Measurements from ENCODE around the gene IL36A. TPM values are rescaled to one million over a fixed set of nuclear protein-coding genes. Genes with fewer than 3 reads are reported as not detected.

Gene IL36A
- total RNA-seq, 6 donors from 2014 or later: not detected

DNA sequence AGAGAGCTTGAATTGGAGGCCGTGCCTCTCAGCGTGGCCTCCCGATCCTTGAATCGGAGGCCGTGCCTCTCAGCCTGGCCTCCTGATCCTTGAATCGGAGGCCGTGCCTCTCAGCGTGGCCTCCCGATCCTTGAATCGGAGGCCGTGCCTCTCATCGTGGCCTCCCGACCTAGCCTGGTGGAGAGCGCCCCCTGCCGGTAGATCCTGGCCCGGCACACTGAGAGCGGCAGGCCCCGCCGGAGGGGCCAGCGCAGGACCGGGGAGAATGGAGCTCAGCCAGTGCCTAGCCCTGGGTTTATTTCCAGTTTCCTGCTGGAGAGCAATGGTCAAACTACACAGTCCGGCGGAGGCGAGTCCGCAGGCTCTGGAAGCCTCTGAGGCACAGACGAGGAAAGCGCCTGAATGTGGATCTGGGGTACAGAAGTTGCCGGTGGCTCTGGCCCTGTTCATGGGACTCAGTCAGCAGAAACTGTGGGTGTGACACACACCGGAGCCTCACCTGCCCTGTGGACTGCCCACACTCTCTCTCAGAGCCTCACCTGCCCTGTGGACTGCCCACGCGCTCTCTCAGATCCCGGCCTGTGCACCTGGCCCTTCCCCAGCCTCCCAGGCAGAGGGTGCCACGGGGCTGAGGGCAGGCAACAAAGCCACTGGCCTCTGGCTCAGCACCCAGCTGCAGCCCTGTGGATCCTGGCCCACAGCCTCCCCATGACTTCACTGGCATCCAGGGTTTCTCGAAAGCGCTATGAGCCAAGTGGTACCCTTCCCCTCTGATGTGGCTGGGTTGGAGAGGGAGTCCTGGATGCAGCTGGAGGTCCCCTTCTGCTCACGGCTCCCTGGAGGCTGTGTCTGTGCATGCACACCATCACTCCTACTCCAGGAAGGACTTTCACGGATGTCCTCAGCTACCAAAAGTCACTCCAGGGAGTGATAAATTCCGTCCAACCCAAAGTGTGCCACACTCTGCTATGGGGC is 45.9 kb downstream of the IL36A start:
- H3K9me3 ChIP-seq: peaks cover 0 to 13% (median 3%) of the 10 kb centered on the region in 4 donors
- DNase-seq (peak in 1 of 2 donors; percentile 63), ATAC-seq (ENCODE audit: low FRiP score in 2 of 2) (peak in 1 of 2 donors; percentile 66)
- H3K27me3 ChIP-seq: no peaks in the 10 kb centered on the region
- WGBS, 2 donors: 93% methylated on average over 23 to 36 of the region's 38 CpGs
- no peaks in the 10 kb centered on the region for H3K4me1 ChIP-seq
- no peaks in the 10 kb centered on the region for H3K36me3 ChIP-seq
- no peak overlapping the region for H3K27ac ChIP-seq
- H3K4me3 ChIP-seq: no peak overlapping the region
- TF ChIP-seq, protein P1, sequence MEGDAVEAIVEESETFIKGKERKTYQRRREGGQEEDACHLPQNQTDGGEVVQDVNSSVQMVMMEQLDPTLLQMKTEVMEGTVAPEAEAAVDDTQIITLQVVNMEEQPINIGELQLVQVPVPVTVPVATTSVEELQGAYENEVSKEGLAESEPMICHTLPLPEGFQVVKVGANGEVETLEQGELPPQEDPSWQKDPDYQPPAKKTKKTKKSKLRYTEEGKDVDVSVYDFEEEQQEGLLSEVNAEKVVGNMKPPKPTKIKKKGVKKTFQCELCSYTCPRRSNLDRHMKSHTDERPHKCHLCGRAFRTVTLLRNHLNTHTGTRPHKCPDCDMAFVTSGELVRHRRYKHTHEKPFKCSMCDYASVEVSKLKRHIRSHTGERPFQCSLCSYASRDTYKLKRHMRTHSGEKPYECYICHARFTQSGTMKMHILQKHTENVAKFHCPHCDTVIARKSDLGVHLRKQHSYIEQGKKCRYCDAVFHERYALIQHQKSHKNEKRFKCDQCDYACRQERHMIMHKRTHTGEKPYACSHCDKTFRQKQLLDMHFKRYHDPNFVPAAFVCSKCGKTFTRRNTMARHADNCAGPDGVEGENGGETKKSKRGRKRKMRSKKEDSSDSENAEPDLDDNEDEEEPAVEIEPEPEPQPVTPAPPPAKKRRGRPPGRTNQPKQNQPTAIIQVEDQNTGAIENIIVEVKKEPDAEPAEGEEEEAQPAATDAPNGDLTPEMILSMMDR (IDR thresholded peaks at IDR 0.05): no peak
- no peak for TF ChIP-seq POLR2AphosphoS5 (IDR thresholded peaks at IDR 0.05)
- no peak for TF ChIP-seq POLR2A (IDR thresholded peaks at IDR 0.05)

DNA sequence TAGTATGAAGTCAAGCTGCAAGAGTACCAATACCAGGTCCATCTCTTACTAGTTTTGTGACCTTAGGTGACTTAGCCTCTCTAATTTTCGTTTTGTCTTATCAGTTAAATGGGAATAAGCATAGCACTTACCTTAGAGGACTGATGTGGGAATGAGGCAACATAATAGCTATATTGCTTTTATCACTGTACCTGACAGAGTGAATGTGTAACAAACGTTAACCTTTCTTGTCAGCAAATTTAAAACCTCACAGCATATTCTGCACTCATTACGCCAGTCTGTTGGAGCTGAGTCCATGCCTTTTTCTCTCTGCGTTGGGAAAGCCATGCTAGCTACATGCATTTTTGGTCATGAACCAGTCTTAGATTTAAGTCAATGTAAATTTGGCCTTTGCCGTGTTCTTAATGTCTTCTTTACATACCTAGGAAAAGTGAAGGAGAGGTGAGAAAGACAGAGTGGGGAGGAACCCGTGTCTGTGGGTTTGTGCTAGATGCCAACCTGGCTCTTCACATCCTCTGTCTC is 47.2 kb downstream of the IL36A start, which contains the start of gene IL36B:
Gene IL36B (minus strand): TSS at position 472 of the 522 bp plus-strand sequence.
- no peaks in the 10 kb centered on the region for H3K36me3 ChIP-seq
- WGBS, 2 donors: 65 to 74% methylated on average over 6 of the region's 6 CpGs
- no peaks in the 10 kb centered on the region for H3K27me3 ChIP-seq
- ATAC-seq (ENCODE audit: low FRiP score in 2 of 2): no peak
- TF ChIP-seq, protein P1 (IDR thresholded peaks at IDR 0.05): no peak
- TF ChIP-seq EP300 (IDR thresholded peaks at IDR 0.05) (no peak), POLR2A (IDR thresholded peaks at IDR 0.05) (no peak), POLR2AphosphoS5 (IDR thresholded peaks at IDR 0.05) (no peak)
- no peak within 1 kb of the TSS for H3K27ac ChIP-seq
- no peaks in the 10 kb centered on the region for H3K4me1 ChIP-seq
- DNase-seq: no peak
- peaks cover 0 to 13% (median 3%) of the 10 kb centered on the region in 4 donors for H3K9me3 ChIP-seq
- no peak within 1 kb of the TSS for H3K4me3 ChIP-seq

DNA sequence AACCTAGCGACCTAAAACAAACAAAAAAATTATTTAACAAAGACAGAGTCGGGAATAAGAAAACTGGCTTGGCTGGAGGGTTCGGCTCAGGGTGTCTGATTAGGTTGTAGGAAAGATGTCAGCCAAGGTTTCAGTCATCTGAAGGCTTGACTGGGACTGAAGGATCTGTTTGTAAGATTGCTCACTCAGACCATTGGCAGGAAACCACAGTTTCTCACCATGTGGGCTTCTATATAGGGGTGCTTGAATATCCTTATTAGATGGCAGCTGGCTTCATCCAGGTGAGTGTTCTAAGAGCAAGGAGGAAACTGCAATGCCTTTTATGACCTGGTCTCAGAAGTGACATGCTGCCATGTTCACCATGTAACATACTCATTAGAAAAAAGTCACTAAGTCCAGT is 48.4 kb downstream of the IL36A start:
- WGBS, 2 donors: 64 to 72% methylated on average over 3 of the region's 3 CpGs
- DNase-seq (no peak), ATAC-seq (ENCODE audit: low FRiP score in 2 of 2) (no peak)
- H3K36me3 ChIP-seq: no peaks in the 10 kb centered on the region
- no peaks in the 10 kb centered on the region for H3K4me1 ChIP-seq
- H3K27ac ChIP-seq: no peak overlapping the region
- H3K9me3 ChIP-seq: peaks cover 0 to 13% (median 3%) of the 10 kb centered on the region in 4 donors
- H3K27me3 ChIP-seq: no peaks in the 10 kb centered on the region
- H3K4me3 ChIP-seq: no peak overlapping the region
- TF ChIP-seq POLR2AphosphoS5 (IDR thresholded peaks at IDR 0.05) (no peak), EP300 (IDR thresholded peaks at IDR 0.05) (no peak), POLR2A (IDR thresholded peaks at IDR 0.05) (no peak)
- TF ChIP-seq, protein P1 (IDR thresholded peaks at IDR 0.05): no peak

DNA sequence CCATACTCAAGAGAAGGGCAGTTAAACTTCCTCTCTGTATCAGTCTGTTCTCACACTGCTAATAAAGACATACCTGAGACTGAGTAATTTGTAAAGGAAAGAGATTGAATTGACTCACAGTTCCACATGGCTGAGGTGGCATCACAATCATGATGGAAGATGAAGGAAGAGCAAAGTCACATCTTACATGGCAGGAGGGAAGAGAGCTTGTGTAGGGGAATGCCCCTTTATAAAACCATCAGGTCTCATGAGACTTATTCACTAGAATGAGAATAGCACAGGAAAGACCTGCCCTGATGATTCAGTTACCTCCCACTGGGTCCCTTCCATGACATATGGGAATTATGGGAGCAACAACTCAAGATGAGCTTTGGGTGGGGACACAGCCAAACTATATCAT is 48.8 kb downstream of the IL36A start:
- Histone ChIP-seq H3K4me3 (no peak overlapping the region), H3K36me3 (no peaks in the 10 kb centered on the region), H3K4me1 (no peaks in the 10 kb centered on the region), H3K27ac (no peak overlapping the region), H3K27me3 (no peaks in the 10 kb centered on the region), H3K9me3 (peaks cover 0 to 13% (median 3%) of the 10 kb centered on the region in 4 donors)
- ATAC-seq (ENCODE audit: low FRiP score in 2 of 2): no peak
- no peak for DNase-seq
- TF ChIP-seq EP300 (IDR thresholded peaks at IDR 0.05) (no peak), POLR2AphosphoS5 (IDR thresholded peaks at IDR 0.05) (no peak), POLR2A (IDR thresholded peaks at IDR 0.05) (no peak)
- TF ChIP-seq, protein P1 (IDR thresholded peaks at IDR 0.05): no peak

Data from upper lobe of left lung (tissue), 6 donors.